Erythroblast (primary cell): Measurements from ENCODE around the gene ASB7.

Source experiments
- DNase-seq, 2 experiments: peaks; one replicate each; lab custom pipeline; 2025; lab: John Stamatoyannopoulos, UW
- GATA1 ChIP-seq: IDR thresholded peaks from 2 replicates; pipeline ENCODE4 v1.6.1; 2011; ENCODE audit warnings: low read depth, mild to moderate bottlenecking, control low read depth, low read length, moderate library complexity
- POLR2A ChIP-seq: IDR thresholded peaks from 2 replicates; pipeline ENCODE4 v1.6.1; 2011; ENCODE audit warnings: mild to moderate bottlenecking, low read length

The ASB7 gene

GRCh38 chr15:100650685-100651084 lies 48.3 kb downstream of the ASB7 start:
- no peak for DNase-seq
- TF ChIP-seq POLR2A (no peak), GATA1 (no peak)

DNA sequence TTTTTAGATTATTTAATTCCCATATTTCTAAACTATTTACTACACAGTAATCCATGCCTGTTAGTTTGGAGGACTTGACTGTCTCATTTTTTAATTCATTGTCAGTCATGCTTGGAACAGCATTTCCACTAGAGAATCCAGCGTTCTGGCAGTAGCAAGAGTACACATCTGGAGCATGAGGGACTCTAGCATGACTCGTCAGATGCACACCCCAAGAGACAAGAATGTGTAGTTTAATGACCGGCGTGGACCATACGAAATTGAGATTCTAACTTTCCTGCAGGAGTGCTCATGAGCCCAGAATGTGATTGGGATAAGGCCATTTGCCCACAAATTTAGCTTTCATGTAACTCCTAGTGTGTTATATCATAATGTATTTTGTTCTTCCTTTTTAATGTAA lies 48.9 kb downstream of the ASB7 start:
- no peak for DNase-seq
- TF ChIP-seq POLR2A (no peak), GATA1 (no peak)

DNA sequence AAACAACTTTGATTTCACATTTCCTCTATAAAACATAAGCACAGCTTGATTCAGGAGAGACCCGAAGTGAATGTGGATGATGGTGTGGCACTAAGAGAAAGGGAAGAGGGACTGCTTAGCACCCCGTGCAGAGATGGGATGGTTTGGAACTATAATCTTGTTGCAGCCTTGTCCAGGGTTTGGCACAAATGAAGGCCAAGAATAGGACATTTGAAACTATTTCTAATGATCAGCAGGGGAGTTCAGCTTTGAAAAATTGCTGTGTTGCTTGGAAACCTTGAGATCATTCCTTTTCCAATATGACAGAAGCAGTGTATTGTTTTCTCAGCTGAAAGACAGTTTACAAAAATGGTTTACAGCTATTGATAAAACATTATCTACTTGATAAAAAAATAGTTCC lies 49.7 kb downstream of the ASB7 start:
- TF ChIP-seq GATA1 (no peak), POLR2A (no peak)
- no peak for DNase-seq

DNA sequence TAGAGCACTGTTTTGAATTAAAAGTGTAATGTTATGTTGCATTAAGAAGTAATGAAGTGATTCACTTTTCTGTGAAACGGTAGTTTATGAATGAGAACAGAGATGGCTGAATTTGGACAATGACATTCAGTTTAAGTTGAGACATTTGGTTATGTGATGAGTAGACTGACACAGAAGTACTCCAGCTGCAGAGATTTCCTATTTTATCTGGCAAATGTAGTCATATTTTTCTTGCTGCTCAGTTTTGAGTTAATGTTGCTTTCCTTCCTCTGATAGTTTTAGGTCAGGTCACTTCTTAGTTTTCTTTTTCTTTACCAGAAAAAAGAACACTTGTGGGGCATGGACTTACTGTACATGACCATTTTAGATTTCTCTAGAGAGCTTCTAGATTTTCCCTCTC lies 51.2 kb downstream of the ASB7 start:
- DNase-seq: no peak
- TF ChIP-seq POLR2A (no peak), GATA1 (no peak)

DNA sequence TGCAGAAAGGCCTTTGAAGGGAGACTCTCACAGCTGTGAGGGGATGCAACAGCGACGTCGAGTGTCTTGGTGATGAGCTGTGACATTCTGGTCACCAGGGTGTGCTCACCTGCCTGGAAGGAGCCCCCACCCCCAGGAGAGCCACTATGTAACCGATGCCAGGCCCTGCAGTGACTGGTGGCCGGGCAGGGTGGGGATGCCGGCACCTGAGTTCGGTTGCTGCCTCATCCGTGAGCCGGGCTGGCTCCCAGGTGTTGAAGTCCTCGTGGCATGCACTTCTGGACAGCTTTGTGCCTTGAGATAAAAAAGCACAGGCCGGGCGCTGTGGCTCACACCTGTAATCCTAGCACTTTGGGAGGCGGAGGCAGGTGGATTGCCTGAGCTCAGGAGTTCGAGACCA lies 56.5 kb downstream of the ASB7 start:
- TF ChIP-seq GATA1: no peak
- no peak for TF ChIP-seq POLR2A
- DNase-seq: no peak

- no peak for DNase-seq
- no peak for TF ChIP-seq GATA1
Measured at GRCh38 chr15:100661156-100661555, 58.8 kb downstream of the ASB7 start.

DNA sequence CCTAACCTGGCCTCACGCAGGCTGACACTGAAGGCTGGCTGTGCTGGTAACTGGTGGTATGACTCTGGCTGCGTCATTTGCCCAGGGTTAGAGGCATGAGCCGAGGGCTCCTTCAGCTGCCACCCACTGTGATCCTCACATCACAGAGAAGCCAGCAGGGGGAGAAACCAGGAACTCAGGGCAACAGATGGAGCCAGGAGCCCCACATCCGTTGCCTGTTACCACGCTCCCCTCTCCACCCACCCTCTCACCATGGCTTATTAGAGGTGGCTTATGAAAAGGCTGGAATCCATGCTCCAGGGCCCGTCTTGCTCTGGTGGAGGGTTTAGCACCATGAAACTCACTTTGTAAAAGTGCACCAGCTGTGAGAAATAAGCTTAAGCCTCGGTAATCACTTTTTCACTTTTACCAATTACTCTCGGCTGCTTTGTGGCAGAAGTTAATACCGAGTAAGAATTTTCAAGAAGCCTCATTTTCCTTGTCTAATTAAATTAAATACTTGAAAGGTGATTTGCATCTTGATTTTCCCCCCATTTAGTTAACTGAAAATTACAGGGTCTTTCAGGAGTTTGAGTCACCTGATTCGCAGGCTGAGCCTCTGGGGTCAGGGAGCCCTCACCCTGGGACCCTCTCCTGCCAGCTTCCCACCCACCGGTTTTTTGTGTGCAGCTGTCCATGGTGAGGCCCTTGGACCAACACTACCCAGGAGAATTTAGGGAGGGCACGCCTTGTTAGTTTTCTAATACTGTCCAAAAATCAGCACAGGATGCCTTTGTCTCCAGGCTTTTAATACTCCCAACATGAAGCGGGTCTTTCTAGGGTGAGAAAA lies 60.9 kb downstream of the ASB7 start:
- DNase-seq: no peak
- TF ChIP-seq POLR2A (no peak), GATA1 (no peak)

GRCh38 chr15:100663915-100664281 lies 61.5 kb downstream of the ASB7 start:
- DNase-seq: no peak
- TF ChIP-seq POLR2A (no peak), GATA1 (no peak)

DNA sequence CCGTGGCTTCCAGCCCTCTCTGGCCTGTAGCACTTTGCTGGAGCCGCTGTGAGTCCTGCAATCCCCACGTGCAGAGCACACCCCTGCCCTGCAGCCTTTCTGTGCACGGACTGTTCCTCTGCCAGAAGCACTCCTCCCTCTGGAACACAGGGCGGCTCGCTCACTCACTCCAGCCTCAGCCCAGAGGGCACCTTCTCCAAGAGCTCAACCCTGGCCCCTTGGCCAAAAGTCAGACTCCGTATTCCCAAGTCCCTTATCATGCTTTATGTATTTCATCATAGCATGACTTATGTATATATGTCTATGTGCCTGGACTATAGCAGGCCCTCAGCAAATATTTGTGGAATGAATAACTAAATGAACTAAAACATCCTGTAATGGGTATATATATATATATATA lies 63.2 kb downstream of the ASB7 start:
- no peak for DNase-seq
- no peak for TF ChIP-seq GATA1
- TF ChIP-seq POLR2A: no peak

DNA sequence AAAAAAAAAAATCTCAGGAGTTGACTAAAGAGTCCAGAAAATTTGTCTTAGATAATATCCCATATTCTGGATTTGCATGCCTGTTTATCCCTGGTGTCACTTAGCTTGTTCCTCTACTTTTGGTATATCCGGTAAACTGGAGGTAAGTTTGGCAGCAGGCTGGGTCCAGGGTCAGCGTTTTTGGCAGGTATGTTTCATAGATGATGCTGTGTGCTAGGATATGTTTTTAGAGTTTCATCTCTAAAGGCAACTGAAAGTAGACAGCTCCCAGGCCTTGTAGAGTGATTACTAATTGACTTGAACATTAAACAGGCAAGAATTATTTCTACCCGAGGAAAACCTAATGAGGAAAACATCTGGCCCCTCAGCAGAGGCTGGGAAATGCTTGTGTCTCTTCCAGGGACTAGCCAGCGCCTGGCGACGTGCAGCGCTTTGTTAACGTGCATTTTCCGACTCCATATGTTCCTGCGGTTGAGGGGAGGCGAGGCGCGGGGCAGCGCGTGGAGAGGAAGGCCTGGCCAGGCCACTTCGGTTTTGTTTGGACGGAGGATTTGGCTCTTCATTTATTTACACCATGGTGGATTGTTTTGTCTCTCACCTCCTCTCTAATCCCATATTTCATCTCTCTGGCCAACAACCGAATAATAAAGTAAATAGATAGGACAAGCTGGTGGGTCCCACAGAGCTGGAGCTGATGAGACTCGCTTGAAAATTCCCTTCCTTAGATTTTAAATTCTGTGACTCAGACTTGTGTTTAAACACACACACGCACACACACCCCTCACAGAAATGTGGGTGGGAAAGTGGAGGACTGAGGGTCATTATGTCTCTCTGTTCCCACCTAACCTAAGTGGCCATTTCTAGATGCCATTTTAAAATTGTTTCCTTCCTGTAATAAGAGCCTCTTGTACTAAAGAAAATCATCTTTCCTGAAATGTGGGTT lies 65.3 kb downstream of the ASB7 start:
- no peak for DNase-seq

GRCh38 chr15:100668348-100668745 lies 66.0 kb downstream of the ASB7 start:
- DNase-seq: no peak
- no peak for TF ChIP-seq GATA1
- no peak for TF ChIP-seq POLR2A

More for the DNA sequence above, 65.3 kb downstream of the ASB7 start:
- TF ChIP-seq POLR2A (no peak), GATA1 (no peak)

DNA sequence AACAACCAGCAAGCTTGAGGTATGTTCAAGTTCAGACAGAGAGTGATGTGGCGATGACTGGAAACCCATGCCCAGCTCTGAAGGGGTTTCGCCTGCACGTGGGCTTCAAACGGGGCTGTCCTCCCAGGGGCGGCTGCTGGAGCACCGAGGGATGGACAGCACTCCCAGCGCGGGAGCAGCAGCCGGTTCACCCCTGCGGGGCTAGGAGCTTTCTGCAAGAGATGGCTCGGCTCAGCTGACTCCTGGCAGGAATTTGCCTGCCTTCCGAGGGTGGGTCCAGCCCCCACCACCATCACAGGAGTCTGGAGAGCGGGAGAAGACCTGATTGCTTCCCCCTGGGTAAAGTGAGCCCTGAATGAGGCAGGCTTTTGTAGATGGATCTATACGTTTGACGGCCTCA lies 66.9 kb downstream of the ASB7 start:
- no peak for DNase-seq
- TF ChIP-seq GATA1 (no peak), POLR2A (no peak)

DNA sequence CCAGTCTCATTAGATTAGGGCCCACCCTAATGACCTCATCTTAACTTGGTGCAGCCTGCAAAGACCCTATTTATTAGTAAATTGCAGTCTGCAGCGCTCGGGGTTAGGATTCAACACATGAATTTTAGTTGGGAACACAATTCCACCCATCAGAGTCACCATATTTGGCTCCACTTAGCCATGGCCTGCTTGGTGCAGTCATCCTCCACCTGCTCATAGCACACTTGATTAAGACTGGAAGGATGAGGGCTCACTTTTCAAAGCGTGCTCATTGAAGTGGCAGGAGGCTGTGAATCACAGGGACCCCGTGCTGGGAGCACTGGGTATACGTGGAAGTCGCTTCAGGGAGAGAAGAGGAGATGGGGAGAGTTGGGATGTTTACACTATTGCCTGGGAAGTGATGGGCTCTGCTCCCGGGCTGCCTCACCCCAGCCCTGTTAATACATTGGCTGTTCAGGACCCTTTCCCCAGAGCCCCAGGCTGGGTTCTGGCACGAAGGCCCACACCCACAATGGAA lies 68.2 kb downstream of the ASB7 start:
- DNase-seq: no peak
- no peak for TF ChIP-seq POLR2A
- no peak for TF ChIP-seq GATA1

GRCh38 chr15:100671124-100671680 lies 68.8 kb downstream of the ASB7 start:
- TF ChIP-seq GATA1 (no peak), POLR2A (no peak)
- no peak for DNase-seq
